CD4-positive, alpha-beta T cell (primary cell): ENCODE measurements around the gene GLO1. TPM values are rescaled to one million over a fixed set of nuclear protein-coding genes. Genes with fewer than 3 reads are reported as not detected.

Source experiments
- ATAC-seq: fragments of 200-7000 bp; cut with Tn5 transposase; one replicate; pipeline ENCODE4 v1.10.0; 2022; ENCODE audit warnings: mild to moderate bottlenecking; ENCODE audit not compliant: poor library complexity
- CTCF ChIA-PET: fragments of 350-600 bp; sonication (Branson Sonifier 250); formaldehyde crosslinking; loops from one replicate; lab custom pipeline; 2021; ENCODE audit warnings: antibody characterized with exemption, inconsistent platforms; lab: Charles Lee
- POLR2A ChIA-PET: fragments of 350-600 bp; sonication (Branson Sonifier 250); formaldehyde crosslinking; loops from one replicate; lab custom pipeline; 2021; ENCODE audit warnings: antibody characterized with exemption, inconsistent platforms; lab: Charles Lee
- DNase-seq, 14 experiments: peaks; one replicate each; pipeline ENCODE4 v3.0.0-alpha.2; 2013 to 2020; ENCODE audit warnings: mixed read lengths in 2 of 14
- H3K27ac ChIP-seq, 2 donors: one replicate each; pipeline versions ENCODE4 v1.5.1 to v1.7.0; 2013; ENCODE audit warnings: low read length in 2 of 2, low read depth in 1 of 2, mild to moderate bottlenecking in 1 of 2
- H3K27me3 ChIP-seq, 2 experiments: 1 replicate in 1 of 2; 2 replicates in 1 of 2; pipeline versions ENCODE4 v1.6.1 to v1.7.0; 2013; ENCODE audit warnings: low read length in 2 of 2, control low read depth in 1 of 2, mild to moderate bottlenecking in 1 of 2, moderate library complexity in 1 of 2; ENCODE audit not compliant: insufficient read depth in 2 of 2, control insufficient read depth in 1 of 2
- H3K36me3 ChIP-seq: one replicate; pipeline ENCODE4 v1.6.1; 2013; ENCODE audit warnings: low read length, control low read depth; ENCODE audit not compliant: insufficient read depth
- H3K4me1 ChIP-seq: one replicate; pipeline ENCODE4 v1.6.1; 2013; ENCODE audit warnings: low read length, control low read depth; ENCODE audit not compliant: insufficient read depth
- H3K4me3 ChIP-seq: one replicate; pipeline ENCODE4 v1.5.1; 2013; ENCODE audit warnings: mild to moderate bottlenecking, low read length, moderate library complexity
- H3K9me3 ChIP-seq, 2 experiments: 1 replicate in 1 of 2; 2 replicates in 1 of 2; pipeline versions ENCODE4 v1.6.1 to v1.7.0; 2013; ENCODE audit warnings: low read length in 2 of 2, mild to moderate bottlenecking in 2 of 2, control low read depth in 1 of 2, moderate library complexity in 1 of 2; ENCODE audit not compliant: control insufficient read depth in 1 of 2, insufficient read depth in 1 of 2
- H3K27ac Mint-ChIP-seq: one replicate; pipeline ENCODE4 v1.8.0; 2020; ENCODE audit warnings: mixed read lengths
- H3K27me3 Mint-ChIP-seq: one replicate; pipeline ENCODE4 v1.8.0; 2021; ENCODE audit warnings: mixed read lengths
- H3K36me3 Mint-ChIP-seq: one replicate; pipeline ENCODE4 v1.8.0; 2021; ENCODE audit warnings: low read depth, mixed read lengths
- H3K4me1 Mint-ChIP-seq: one replicate; pipeline ENCODE4 v1.8.0; 2021; ENCODE audit warnings: low read depth, mixed read lengths
- H3K4me3 Mint-ChIP-seq: one replicate; pipeline ENCODE4 v1.8.0; 2020; ENCODE audit warnings: mild to moderate bottlenecking, mixed read lengths
- H3K9me3 Mint-ChIP-seq: one replicate; pipeline ENCODE4 v1.8.0; 2020; ENCODE audit warnings: mixed read lengths
- CTCF ChIP-seq: fragments of 200-600 bp; IDR thresholded peaks from one replicate; pipeline ENCODE4 v1.8.0; 2022; ENCODE audit warnings: antibody characterized with exemption, mild to moderate bottlenecking
- intact Hi-C, 2 experiments: fragments of 100-400 bp; cut with DNase I in 1 of 2; cut with micrococcal nuclease in 1 of 2; formaldehyde crosslinking; loops; one replicate each; pipeline versions ENCODE4 v1.15.1 to v1.9.0; 2023 to 2025; cut with DNase I, micrococcal nuclease
- total RNA-seq, 174 experiments: library from RNA in 2 of 174; stranded (reverse) in 2 of 174; gene quantifications; one replicate each; pipeline ENCODE4 v1.2.3 and lab custom pipeline; 2021 to 2026

The GLO1 gene
- total RNA-seq, 2 experiments from 2014 or later, result 24.1 to 26.2 TPM

DNA sequence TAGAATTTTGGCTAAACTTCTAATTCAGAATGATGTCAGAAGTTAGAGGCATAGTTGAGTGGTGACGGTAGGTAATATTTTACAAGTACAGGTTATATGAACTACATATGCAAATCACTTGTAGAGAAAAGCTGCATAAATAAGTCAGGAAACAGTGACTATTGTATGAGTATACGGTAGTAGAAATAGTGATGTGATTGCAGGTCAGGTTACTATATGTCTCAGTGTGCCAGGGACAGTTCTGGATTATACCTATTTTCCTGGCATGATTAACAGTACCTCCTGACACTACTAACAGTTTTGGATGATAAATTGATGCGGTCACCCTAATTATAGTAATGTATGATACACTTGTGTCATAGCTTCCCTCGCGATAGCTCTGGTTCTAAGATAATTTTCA is 21.4 kb upstream of the GLO1 start:
- Mint-ChIP-seq H3K4me1 (no peaks in the 10 kb centered on the region), H3K27ac (no peak overlapping the region), H3K27me3 (peaks cover 26% of the 10 kb centered on the region), H3K9me3 (no peaks in the 10 kb centered on the region), H3K36me3 (no peaks in the 10 kb centered on the region), H3K4me3 (no peak overlapping the region)
- no peak for DNase-seq
- no peak for ATAC-seq
- H3K4me3 ChIP-seq, result no peak overlapping the region
- intact Hi-C loops, result no loop called here
- H3K27ac ChIP-seq, result no peak overlapping the region
- ChIA-PET POLR2A (no interaction called here), CTCF (no interaction called here)
- H3K36me3 ChIP-seq, result no peaks in the 10 kb centered on the region
- TF ChIP-seq CTCF, result no peak
- peaks cover 10 to 15% of the 10 kb centered on the region in 2 experiments for H3K27me3 ChIP-seq
- peaks cover 0 to 3% of the 10 kb centered on the region in 2 experiments for H3K9me3 ChIP-seq
- no peaks in the 10 kb centered on the region for H3K4me1 ChIP-seq

DNA sequence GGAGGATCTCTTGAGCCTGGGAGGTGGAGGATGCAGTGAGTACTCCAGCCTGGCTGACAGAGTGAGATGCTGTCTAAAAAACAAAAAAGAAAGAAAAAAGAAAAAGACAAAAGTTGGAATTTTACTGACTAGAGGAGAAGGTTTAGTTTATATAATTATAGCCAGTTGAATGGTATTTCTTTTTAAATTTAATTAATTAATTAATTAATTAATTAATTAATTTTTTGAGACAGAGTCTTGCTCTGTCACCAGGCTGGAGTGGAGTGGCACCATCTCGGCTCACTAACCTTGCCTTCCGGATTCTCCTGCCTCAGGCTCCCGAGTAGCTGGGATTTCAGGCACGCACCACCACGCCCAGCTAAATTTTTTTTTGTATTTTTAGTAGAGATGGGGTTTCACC is 20.8 kb upstream of the GLO1 start:
- peaks cover 0 to 3% of the 10 kb centered on the region in 2 experiments for H3K9me3 ChIP-seq
- Mint-ChIP-seq H3K4me3 (no peak overlapping the region), H3K27me3 (peaks cover 32% of the 10 kb centered on the region), H3K36me3 (no peaks in the 10 kb centered on the region), H3K9me3 (no peaks in the 10 kb centered on the region), H3K4me1 (no peaks in the 10 kb centered on the region), H3K27ac (no peak overlapping the region)
- no peaks in the 10 kb centered on the region for H3K4me1 ChIP-seq
- H3K4me3 ChIP-seq, result no peak overlapping the region
- ATAC-seq (no peak), DNase-seq (no peak)
- CTCF ChIA-PET, result no interaction called here
- POLR2A ChIA-PET, result no interaction called here
- peaks cover 14 to 15% of the 10 kb centered on the region in 2 experiments for H3K27me3 ChIP-seq
- intact Hi-C loops, result no loop called here
- TF ChIP-seq CTCF, result no peak
- H3K27ac ChIP-seq, result no peak overlapping the region
- no peaks in the 10 kb centered on the region for H3K36me3 ChIP-seq

DNA sequence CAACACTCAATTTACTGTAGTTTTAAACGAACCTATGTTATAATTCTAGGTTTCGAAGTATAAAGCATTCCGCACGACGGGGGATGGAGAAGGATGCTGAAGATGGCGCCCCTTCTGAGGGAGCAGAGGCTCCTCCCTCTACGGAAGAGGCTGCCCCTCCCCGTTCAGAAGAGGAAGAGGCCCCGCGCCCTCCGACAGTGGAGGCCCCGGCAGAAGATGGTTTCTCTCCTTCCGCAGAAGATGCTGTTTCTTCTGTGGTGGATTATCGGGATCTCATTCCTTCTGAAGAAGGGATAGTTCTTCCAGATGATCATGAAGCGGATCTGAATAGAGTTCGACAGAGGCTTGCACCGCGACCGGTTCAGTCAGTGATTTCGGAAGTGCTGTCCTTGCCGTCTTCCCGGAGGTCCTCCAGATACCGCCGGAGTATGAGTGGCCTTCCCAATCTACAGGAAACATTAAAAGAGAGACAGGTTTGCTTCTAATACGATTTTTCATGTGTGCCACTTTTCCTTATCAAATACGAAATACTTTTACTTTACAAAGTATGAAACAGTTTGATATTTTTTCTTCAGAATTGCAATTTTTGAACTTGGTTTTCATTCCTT is 19.9 kb upstream of the GLO1 start:
- no peaks in the 10 kb centered on the region for H3K36me3 ChIP-seq
- no peak overlapping the region for H3K27ac Mint-ChIP-seq
- H3K4me3 ChIP-seq, result no peak overlapping the region
- DNase-seq (no peak), ATAC-seq (no peak)
- no peak overlapping the region for H3K27ac ChIP-seq
- ChIA-PET POLR2A (no interaction called here), CTCF (no interaction called here)
- no peaks in the 10 kb centered on the region for H3K36me3 Mint-ChIP-seq
- no peaks in the 10 kb centered on the region for H3K4me1 Mint-ChIP-seq
- peaks cover 0 to 3% of the 10 kb centered on the region in 2 experiments for H3K9me3 ChIP-seq
- H3K27me3 Mint-ChIP-seq, result peaks cover 39% of the 10 kb centered on the region
- TF ChIP-seq CTCF, result no peak
- H3K4me1 ChIP-seq, result no peaks in the 10 kb centered on the region
- peaks cover 14 to 15% of the 10 kb centered on the region in 2 experiments for H3K27me3 ChIP-seq
- no peaks in the 10 kb centered on the region for H3K9me3 Mint-ChIP-seq
- intact Hi-C loops, result no loop called here
- H3K4me3 Mint-ChIP-seq, result no peak overlapping the region
